GM12878 (cell line): Measurements from ENCODE around the gene EMX1. TPM values are rescaled to one million over a fixed set of nuclear protein-coding genes. Genes with fewer than 3 reads are reported as not detected.

Source experiments
- ATAC-seq: fragments of 200-7000 bp; cut with Tn5 transposase; 3 replicates; pipeline ENCODE4 v1.9.1; 2020; ENCODE audit warnings: mild to moderate bottlenecking, moderate library complexity
- BruUV-seq: library from RNA; stranded (reverse); fragments of 400-500 nt; replicated peaks from 2 replicates; lab custom pipeline; 2021; lab: Mats Ljungman, UMichigan
- CTCF ChIA-PET: fragments of 300-600 bp; sonication (Branson Sonifier 250); formaldehyde crosslinking; extraction: SDS; loops from one replicate; lab custom pipeline; 2021; ENCODE audit warnings: inconsistent platforms; lab: Yijun Ruan, JAX
- POLR2A ChIA-PET: fragments of 350-600 bp; formaldehyde crosslinking; extraction: SDS; loops from one replicate; lab custom pipeline; 2021; ENCODE audit warnings: inconsistent platforms; lab: Charles Lee
- RAD21 ChIA-PET: fragments of 300-600 bp; sonication (Branson Sonifier 250); formaldehyde crosslinking; loops from one replicate; lab custom pipeline; 2023; ENCODE audit warnings: antibody characterized with exemption; ENCODE audit not compliant: unreplicated experiment; lab: Charles Lee
- SMC1A ChIA-PET: fragments of 300-600 bp; sonication (Branson Sonifier 250); formaldehyde crosslinking; loops from one replicate; lab custom pipeline; 2023; ENCODE audit not compliant: unreplicated experiment, uncharacterized antibody; lab: Charles Lee
- DNase-seq: peaks from one replicate; pipeline ENCODE4 v3.0.0-alpha.2; 2011; ENCODE audit warnings: low read depth, low spot score
- FAIRE-seq: peaks from 3 replicates; lab custom pipeline; 2011; peaks lifted over from hg19 to GRCh38; lab: Jason Lieb, UNC
- H2AFZ ChIP-seq: 2 replicates; pipeline ENCODE4 v1.6.0; 2011; ENCODE audit warnings: low read depth, low read length, control low read depth; ENCODE audit not compliant: control insufficient read depth
- H3K27ac ChIP-seq: 2 replicates; pipeline ENCODE4 v1.5.1; 2011; ENCODE audit warnings: control low read depth; ENCODE audit not compliant: control insufficient read depth, insufficient read depth
- H3K27me3 ChIP-seq, 2 experiments: replicated peaks in 1 of 2; 2 replicates each; pipeline versions ENCODE4 v1.6.0 to v1.6.1; 2011; ENCODE audit warnings: low read length in 1 of 2; ENCODE audit not compliant: control insufficient read depth in 2 of 2, insufficient read depth in 2 of 2
- H3K36me3 ChIP-seq, 2 experiments: 2 replicates each; pipeline ENCODE4 v1.5.1; 2011; ENCODE audit warnings: low read length in 1 of 2; ENCODE audit not compliant: control insufficient read depth in 2 of 2, insufficient read depth in 2 of 2
- H3K4me1 ChIP-seq: 2 replicates; pipeline ENCODE4 v1.6.1; 2011; ENCODE audit warnings: mild to moderate bottlenecking, low read length, moderate library complexity, mixed read lengths; ENCODE audit not compliant: control insufficient read depth, insufficient read depth
- H3K4me2 ChIP-seq: 2 replicates; pipeline ENCODE4 v1.6.0; 2011; ENCODE audit warnings: control low read depth; ENCODE audit not compliant: control insufficient read depth, insufficient read depth
- H3K4me3 ChIP-seq: fragments of 200-600 bp; sonication (generic); 2 replicates; pipeline ENCODE4 v1.5.1; 2016
- H3K79me2 ChIP-seq: 2 replicates; pipeline ENCODE4 v1.6.0; 2011; ENCODE audit warnings: low read length; ENCODE audit not compliant: control insufficient read depth, insufficient read depth
- H3K9ac ChIP-seq: 2 replicates; pipeline ENCODE4 v1.8.0; 2011; ENCODE audit warnings: low read length, control low read depth, mixed read lengths; ENCODE audit not compliant: control insufficient read depth, insufficient read depth
- H3K9me3 ChIP-seq: replicated peaks from 3 replicates; pipeline ENCODE4 v1.5.1; 2011; ENCODE audit warnings: mild to moderate bottlenecking, low read length; ENCODE audit not compliant: control insufficient read depth, insufficient read depth
- H4K20me1 ChIP-seq: 2 replicates; pipeline ENCODE4 v1.6.0; 2011; ENCODE audit not compliant: control insufficient read depth, insufficient read depth
- BHLHE40 ChIP-seq, 2 experiments: fragments of 450-650 bp in 1 of 2; IDR thresholded peaks; 2 replicates each; pipeline ENCODE4 v1.6.1; 2011 to 2017; ENCODE audit warnings: low read depth in 2 of 2, borderline replicate concordance in 1 of 2, improper control_type of control experiment in 1 of 2, low read length in 1 of 2, mild to moderate bottlenecking in 1 of 2
- E2F8 ChIP-seq: fragments of 450-650 bp; IDR thresholded peaks from 2 replicates; pipeline ENCODE4 v1.6.1; 2018; ENCODE audit warnings: mild to moderate bottlenecking, low read depth, moderate library complexity; ENCODE audit not compliant: partially characterized antibody
- IKZF1 ChIP-seq: fragments of 450-650 bp; conservative IDR thresholded peaks from 2 replicates; pipeline ENCODE4 v1.6.1; 2017; ENCODE audit warnings: antibody characterized with exemption, mild to moderate bottlenecking
- IRF4 ChIP-seq: IDR thresholded peaks from 2 replicates; pipeline ENCODE4 v1.6.1; 2011; ENCODE audit warnings: low read depth, low read length
- RAD21 ChIP-seq: IDR thresholded peaks from 2 replicates; pipeline ENCODE4 v1.6.1; 2011; ENCODE audit warnings: mild to moderate bottlenecking, low read depth, low read length, moderate library complexity; ENCODE audit not compliant: insufficient read depth
- RUNX3 ChIP-seq: IDR thresholded peaks from 2 replicates; pipeline ENCODE4 v1.6.1; 2012; ENCODE audit warnings: low read length, inconsistent platforms
- SMC3 ChIP-seq: IDR thresholded peaks from 2 replicates; pipeline ENCODE4 v1.6.1; 2011; ENCODE audit warnings: low read length, improper control_type of control experiment, borderline replicate concordance
- USF2 ChIP-seq: IDR thresholded peaks from 2 replicates; pipeline ENCODE4 v1.6.1; 2011; ENCODE audit warnings: low read depth, low read length, improper control_type of control experiment, borderline replicate concordance
- YY1 ChIP-seq: IDR thresholded peaks from 2 replicates; pipeline ENCODE4 v1.6.1; 2011; ENCODE audit warnings: low read depth, mild to moderate bottlenecking, low read length
- ZNF622 ChIP-seq: fragments of 450-650 bp; IDR thresholded peaks from 2 replicates; pipeline ENCODE4 v1.6.1; 2017; ENCODE audit warnings: mild to moderate bottlenecking, inconsistent platforms
- WGBS: methylation state at CpG from one replicate; pipeline ENCODE4 v1.1.6; 2016; ENCODE audit warnings: low lambda C conversion rate; ENCODE audit not compliant: insufficient replicate concordance, insufficient coverage; ENCODE audit errors: missing lambda C conversion rate; 5-methylcytosine and 5-hydroxymethylcytosine counted together
- in situ Hi-C: fragments of 300-500 bp; cut with MboI; formaldehyde crosslinking; loops from 9 replicates; pipeline ENCODE4 v1.14.3; 2018; ENCODE audit warnings: mixed read lengths
- intact Hi-C: fragments of 100-400 bp; cut with micrococcal nuclease; formaldehyde crosslinking; loops from one replicate; pipeline ENCODE4 v1.14.2; 2022; ENCODE audit not compliant: unreplicated experiment
- polyA plus RNA-seq, 11 experiments: library from polyadenylated mRNA; depleted of rRNA in 4 of 11; unstranded in 6 of 11; stranded (reverse) in 5 of 11; fragments of >200 nt; fragmentation: Nextera tagmentation in 4 of 11; fragmentation: Illumina TruSeq in 1 of 11; extraction: Ambion mirVana in 4 of 11; extraction: Trizol in 1 of 11; gene quantifications; 1 replicate in 1 of 11; 2 replicates in 10 of 11; pipeline versions ENCODE4 v1.2.1 to v1.2.3, GENCODE V29; 2011 to 2016; ENCODE audit warnings: inconsistent platforms in 2 of 11, missing spikeins in 2 of 11, low read depth in 1 of 11
- total RNA-seq, 4 experiments: library from RNA; depleted of rRNA in 3 of 4; stranded (reverse); fragments of >200 nt in 3 of 4; fragmentation: Illumina TruSeq in 1 of 4; extraction: Trizol in 1 of 4; gene quantifications; 2 replicates each; pipeline versions ENCODE4 v1.2.1 to v1.2.3, GENCODE V29; 2013 to 2021
- TF ChIP-seq, protein P1 (sequence below), 3 experiments: IDR thresholded peaks in 2 of 3; conservative IDR thresholded peaks in 1 of 3; 2 replicates each; pipeline ENCODE4 v1.5.1; 2011; ENCODE audit warnings: low read depth in 3 of 3, low read length in 3 of 3, mild to moderate bottlenecking in 3 of 3, control low read depth in 2 of 3, moderate library complexity in 2 of 3, inconsistent platforms in 1 of 3, mixed read lengths in 1 of 3; ENCODE audit not compliant: control insufficient read depth in 2 of 3, insufficient read depth in 1 of 3; ENCODE audit errors: extremely low read depth in 1 of 3
- TF ChIP-seq, protein P2 (sequence below): fragments of 450-650 bp; IDR thresholded peaks from 2 replicates; pipeline ENCODE4 v1.6.1; 2016; ENCODE audit warnings: mild to moderate bottlenecking

Gene EMX1
- total and polyA plus RNA-seq, 10 of the 15 experiments (the other 5 are each of a cell fraction or from before 2014, with no cell fraction given): 0.07 to 5.1 (median 1.2) TPM; not detected in 1

DNA sequence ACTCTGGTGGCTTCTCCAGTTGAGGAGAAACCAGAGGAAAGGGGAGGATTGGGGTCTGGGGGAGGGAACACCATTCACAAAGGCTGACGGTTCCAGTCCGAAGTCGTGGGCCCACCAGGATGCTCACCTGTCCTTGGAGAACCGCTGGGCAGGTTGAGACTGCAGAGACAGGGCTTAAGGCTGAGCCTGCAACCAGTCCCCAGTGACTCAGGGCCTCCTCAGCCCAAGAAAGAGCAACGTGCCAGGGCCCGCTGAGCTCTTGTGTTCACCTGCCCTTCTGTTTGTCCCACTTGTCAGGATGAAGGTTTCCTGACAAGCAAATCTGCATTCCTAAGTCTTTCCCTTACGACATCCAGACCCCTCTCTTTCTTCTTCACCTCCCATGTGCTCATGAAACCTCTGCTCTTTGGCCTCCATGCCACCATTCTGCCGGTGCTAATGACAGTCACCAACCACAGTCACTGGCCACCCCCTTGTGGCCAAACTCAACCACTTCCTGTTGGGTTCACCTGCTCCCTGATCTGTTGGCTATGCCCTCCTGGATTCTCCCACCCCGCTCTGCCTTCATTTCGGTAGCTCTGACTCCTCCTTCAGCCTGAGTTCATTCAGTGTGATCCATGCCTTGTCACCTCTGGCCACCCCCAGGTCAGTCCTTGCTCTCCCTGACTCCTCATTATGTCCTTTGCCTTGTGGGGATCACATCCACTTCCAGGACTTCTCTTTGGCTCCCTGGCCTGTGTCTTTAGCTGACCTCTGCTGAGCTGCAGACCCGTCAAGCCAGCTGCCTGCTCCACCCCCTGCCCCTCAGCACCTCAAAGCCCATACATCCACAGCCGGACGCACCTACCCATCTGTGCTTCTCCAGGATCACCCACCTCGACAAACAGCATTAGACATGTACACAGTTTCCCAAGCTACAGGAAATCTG, 17.6 kb downstream of the EMX1 start:
- ChIA-PET RAD21 (interaction anchor here (1.0 to 3.3 kb wide), 4 partner anchors 18 to 48 kb away, joined by 3 to 51 read pairs (median 4); partner anchors contain the start of gene SPR), POLR2A (interaction anchor here (1.0 kb wide), 1 partner anchor 41 kb away, joined by 6 read pairs; no protein-coding TSS in a partner anchor), SMC1A (interaction anchor here (0.8 to 4.8 kb wide), 4 partner anchors 9 to 93 kb away, joined by 3 to 39 read pairs (median 9); partner anchors contain the start of gene EMX1)
- H3K27me3 ChIP-seq: no peaks in the 10 kb centered on the region; a peak in 1 of 4 replicates
- no peak overlapping the region for H3K4me3 ChIP-seq
- H4K20me1 ChIP-seq: no peaks in the 10 kb centered on the region; the same call in 1 of the 2 replicates
- no peak overlapping the region for H3K9ac ChIP-seq
- intact Hi-C loops: loop anchor here (1.0 kb wide), 1 partner anchor 42 kb away; no protein-coding TSS in a partner anchor
- peak; percentile 88 for ATAC-seq
- no peaks in the 10 kb centered on the region; the same call in 1 of the 2 replicates for H3K4me1 ChIP-seq
- H3K79me2 ChIP-seq: no peaks in the 10 kb centered on the region
- WGBS: 39% methylated on average over 14 of the region's 14 CpGs
- BruUV-seq: no TSS peak
- in situ Hi-C loops: no loop called here
- no peak overlapping the region for H3K4me2 ChIP-seq
- no peak overlapping the region for H2AFZ ChIP-seq
- H3K36me3 ChIP-seq: no peaks in the 10 kb centered on the region
- no peak for DNase-seq
- no peak overlapping the region for H3K27ac ChIP-seq
- TF ChIP-seq USF2 (no peak), RUNX3 (peak; percentile 47; the same call in 1 of the 2 replicates), IKZF1 (peak; percentile 22; the same call in 1 of the 2 replicates), SMC3 (peak; percentile 58), RAD21 (peak; percentile 67), IRF4 (0 out of 2 replicates have a peak, but pooled peaks have one; percentile 12), YY1 (peak; percentile 63; the same call in 1 of the 2 replicates), BHLHE40 (IDR thresholded peaks at IDR 0.05; ENCODE audit: borderline replicate concordance in 1 of 2, low read depth in 2 of 2, low read length in 1 of 2) (peak in 1 of 2 experiments; percentile 5; a peak in 1 of 4 replicates), E2F8 (no peak), ZNF622 (no peak)
- TF ChIP-seq, protein P1, sequence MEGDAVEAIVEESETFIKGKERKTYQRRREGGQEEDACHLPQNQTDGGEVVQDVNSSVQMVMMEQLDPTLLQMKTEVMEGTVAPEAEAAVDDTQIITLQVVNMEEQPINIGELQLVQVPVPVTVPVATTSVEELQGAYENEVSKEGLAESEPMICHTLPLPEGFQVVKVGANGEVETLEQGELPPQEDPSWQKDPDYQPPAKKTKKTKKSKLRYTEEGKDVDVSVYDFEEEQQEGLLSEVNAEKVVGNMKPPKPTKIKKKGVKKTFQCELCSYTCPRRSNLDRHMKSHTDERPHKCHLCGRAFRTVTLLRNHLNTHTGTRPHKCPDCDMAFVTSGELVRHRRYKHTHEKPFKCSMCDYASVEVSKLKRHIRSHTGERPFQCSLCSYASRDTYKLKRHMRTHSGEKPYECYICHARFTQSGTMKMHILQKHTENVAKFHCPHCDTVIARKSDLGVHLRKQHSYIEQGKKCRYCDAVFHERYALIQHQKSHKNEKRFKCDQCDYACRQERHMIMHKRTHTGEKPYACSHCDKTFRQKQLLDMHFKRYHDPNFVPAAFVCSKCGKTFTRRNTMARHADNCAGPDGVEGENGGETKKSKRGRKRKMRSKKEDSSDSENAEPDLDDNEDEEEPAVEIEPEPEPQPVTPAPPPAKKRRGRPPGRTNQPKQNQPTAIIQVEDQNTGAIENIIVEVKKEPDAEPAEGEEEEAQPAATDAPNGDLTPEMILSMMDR (IDR thresholded peaks at IDR 0.05 in 2 of 3, conservative IDR thresholded peaks at IDR 0.05 in 1 of 3; ENCODE audit: control insufficient read depth in 2 of 3, extremely low read depth in 1 of 3, insufficient read depth in 1 of 3, low read depth in 3 of 3, low read length in 3 of 3): peak; percentile 38 to 63 (median 40); a peak in 5 of 6 replicates
- TF ChIP-seq, protein P2, sequence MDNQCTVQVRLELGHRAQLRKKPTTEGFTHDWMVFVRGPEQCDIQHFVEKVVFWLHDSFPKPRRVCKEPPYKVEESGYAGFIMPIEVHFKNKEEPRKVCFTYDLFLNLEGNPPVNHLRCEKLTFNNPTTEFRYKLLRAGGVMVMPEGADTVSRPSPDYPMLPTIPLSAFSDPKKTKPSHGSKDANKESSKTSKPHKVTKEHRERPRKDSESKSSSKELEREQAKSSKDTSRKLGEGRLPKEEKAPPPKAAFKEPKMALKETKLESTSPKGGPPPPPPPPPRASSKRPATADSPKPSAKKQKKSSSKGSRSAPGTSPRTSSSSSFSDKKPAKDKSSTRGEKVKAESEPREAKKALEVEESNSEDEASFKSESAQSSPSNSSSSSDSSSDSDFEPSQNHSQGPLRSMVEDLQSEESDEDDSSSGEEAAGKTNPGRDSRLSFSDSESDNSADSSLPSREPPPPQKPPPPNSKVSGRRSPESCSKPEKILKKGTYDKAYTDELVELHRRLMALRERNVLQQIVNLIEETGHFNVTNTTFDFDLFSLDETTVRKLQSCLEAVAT: 0 out of 2 replicates have a peak, but pooled peaks have one; percentile 21
- TF ChIP-seq, all 136 proteins: peak for 9
- no peak for FAIRE-seq
- H3K9me3 ChIP-seq: no peaks in the 10 kb centered on the region
- CTCF ChIA-PET: interaction anchor here (0.7 to 8.0 kb wide), 16 partner anchors 9 to 517 kb away, joined by 3 to 117 read pairs (median 3); partner anchors contain the start of genes EMX1 and SPR
